Embryonic facial prominence (tissue), 1 donor: ENCODE measurements around the gene FAM83F.
A peak's percentile ranks its signal among the peaks of the same experiment; 100 is the strongest.

Experiments
- DNase-seq: peaks from one replicate; pipeline ENCODE4 v3.0.0-alpha.2; 2016; ENCODE audit errors: extremely low spot score

The FAM83F gene

GRCh38 chr22:40036126-40036525 is 41.4 kb downstream of the FAM83F start:
- DNase-seq: no peak

GRCh38 chr22:40036591-40037225 is 42.0 kb downstream of the FAM83F start:
- no peak for DNase-seq

DNA sequence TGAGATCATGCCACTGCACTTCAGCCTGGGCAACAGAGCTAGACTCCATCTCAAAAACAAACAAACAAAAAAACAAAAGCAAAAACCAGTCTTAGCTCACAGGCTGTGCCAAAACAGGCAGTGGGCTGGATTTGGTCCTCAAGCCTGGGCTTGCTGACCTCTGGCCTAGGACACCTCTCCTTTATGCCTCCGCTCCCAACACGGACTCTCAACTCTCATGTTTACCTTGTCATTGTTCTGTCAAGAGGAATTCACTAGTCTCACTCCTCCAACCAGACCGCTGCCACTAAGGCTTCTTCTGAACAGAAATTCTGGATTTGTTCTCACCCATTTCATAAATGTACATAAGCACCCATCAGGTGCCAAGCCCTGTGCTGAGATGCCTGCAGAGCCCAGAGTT is 42.6 kb downstream of the FAM83F start:
- no peak for DNase-seq

GRCh38 chr22:40039482-40040115 is 44.8 kb downstream of the FAM83F start:
- no peak for DNase-seq

- peak; percentile 66 for DNase-seq
Measured at GRCh38 chr22:40040927-40041326, 46.2 kb downstream of the FAM83F start.

- no peak for DNase-seq
Measured at GRCh38 chr22:40041366-40042137, 46.8 kb downstream of the FAM83F start.

- no peak for DNase-seq
Measured at GRCh38 chr22:40042312-40042711, 47.6 kb downstream of the FAM83F start.

GRCh38 chr22:40043081-40043480 is 48.3 kb downstream of the FAM83F start:
- DNase-seq: no peak

- DNase-seq: no peak
Measured at GRCh38 chr22:40043793-40044101, 49.0 kb downstream of the FAM83F start.

GRCh38 chr22:40044102-40044869 is 49.5 kb downstream of the FAM83F start:
- peak; percentile 98 for DNase-seq

DNA sequence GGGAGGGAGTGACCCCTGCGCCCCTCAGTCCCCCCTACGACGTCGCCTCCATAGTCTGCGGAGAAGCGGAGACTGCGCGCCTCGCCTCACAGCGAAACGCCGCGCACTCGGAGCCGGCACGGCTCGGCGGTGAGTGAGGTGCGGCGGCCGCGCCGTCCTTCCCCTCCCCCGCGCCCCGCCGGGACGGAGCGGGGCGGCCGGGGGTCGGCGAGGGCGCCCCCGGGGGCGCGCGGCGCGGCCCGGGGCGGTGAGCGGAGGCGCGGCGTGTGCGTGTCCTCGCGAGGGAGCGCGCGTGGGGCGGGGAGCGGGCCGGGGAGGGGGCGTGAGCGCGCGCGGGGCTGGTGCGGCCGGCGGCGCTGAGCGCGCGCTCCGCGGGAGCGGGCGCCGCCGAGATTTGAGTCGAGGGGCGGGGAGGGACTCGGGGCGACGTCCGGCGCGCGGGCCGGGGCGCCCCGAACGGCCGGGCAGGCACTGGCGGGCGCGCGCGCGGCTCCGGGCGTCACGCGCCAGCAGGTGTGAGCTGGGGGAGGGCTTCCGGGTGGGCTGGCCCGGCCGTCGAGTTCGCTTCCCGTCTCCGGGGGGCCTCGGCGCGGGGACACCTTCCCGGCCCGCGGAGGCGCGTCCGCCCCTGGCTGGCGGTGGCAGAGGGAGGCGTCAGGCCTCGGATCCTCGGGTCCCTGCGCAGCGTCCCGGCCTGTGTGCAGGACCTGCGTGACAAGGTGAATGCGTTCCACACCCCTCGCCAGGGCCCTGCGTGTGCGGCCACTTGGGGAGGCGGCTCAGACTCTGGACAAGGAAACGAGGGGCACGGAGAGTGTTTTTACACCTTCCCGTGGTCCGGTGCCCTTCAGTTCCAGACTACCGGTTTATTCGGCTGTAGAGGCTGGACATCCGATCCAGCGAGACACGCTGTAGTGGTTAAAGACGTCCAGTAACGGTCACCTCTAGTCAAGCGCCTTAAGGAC is 50.4 kb downstream of the FAM83F start:
- no peak for DNase-seq

- DNase-seq: no peak
Measured at GRCh38 chr22:40046126-40046525, 51.4 kb downstream of the FAM83F start.

DNA sequence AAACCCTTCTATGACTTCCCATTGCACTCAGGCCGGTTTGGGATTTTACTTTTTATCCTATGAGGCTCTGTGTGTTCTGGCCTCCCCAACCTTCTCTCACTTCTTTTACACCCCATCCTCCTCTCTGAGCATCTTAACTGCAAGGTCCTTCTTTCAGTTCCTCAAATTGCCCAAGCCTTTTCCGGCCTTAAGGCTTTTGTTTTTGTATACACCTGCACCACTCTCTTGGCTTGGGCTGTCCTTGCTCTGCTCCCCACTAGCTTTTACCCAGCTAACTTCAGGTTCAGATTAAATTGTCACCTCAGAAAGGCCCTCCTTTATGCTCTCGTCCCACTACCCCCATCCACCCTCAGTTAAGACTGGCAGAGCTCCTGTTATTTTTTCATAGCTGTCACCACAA is 55.5 kb downstream of the FAM83F start:
- no peak for DNase-seq

DNA sequence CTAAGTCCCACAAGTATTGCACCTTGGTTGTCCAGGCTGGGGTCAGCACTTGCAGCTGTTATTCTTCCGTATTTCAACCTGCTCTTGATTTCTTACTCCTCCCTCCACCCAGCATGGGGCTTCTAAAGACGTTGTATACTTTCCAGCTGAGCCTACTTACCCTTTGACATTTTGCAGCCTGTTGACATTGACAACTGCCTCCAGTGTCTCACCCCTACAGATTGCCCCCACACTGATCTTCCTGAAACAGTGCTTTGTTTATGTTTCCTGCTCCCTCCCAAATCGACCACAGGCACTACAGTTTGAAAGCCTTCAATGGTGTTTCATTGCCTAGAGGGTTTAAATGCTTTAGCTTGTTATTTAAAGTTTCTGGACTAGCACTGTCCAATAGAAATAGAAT is 56.6 kb downstream of the FAM83F start:
- DNase-seq: no peak

DNA sequence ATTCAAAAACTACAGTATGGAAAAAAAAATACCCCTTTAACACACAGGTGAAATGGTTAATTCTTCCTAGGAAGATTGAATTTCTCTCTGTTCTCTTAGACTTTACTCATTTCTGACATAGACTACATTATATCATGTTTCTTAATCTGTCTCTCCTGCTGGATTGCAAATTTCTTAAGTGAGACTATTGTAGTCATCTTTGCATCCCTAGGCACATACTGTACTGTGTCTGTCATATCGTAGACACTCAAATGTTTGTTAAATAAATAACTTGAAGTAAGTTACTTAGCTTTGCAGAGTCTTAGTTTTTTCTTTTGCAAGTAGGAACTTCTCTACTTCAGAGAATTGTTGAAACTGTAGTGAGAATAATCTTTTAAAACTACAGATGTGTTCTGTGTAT is 58.7 kb downstream of the FAM83F start:
- DNase-seq: no peak

GRCh38 chr22:40054486-40054885 is 59.7 kb downstream of the FAM83F start:
- no peak for DNase-seq

GRCh38 chr22:40055143-40055883 is 60.6 kb downstream of the FAM83F start:
- DNase-seq: no peak

DNA sequence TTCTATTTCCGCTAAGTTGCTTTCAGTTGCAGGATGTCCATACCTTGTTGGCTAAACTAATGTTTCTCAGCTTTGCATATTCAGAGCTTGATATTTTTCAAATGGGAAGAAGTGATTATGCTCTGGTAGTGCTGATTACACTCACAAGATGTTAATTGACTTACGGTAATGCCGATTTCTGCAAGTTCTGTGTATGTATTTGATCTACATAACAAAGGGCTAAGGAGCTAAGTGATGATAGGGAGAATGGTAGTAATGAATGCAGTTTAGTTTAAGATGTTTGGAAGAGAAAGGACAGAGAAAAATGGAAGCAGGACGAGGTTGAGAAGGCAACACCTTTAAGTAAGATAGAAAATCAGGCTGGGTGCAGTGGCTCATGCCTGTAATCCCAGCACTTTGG is 61.4 kb downstream of the FAM83F start:
- DNase-seq: no peak

DNA sequence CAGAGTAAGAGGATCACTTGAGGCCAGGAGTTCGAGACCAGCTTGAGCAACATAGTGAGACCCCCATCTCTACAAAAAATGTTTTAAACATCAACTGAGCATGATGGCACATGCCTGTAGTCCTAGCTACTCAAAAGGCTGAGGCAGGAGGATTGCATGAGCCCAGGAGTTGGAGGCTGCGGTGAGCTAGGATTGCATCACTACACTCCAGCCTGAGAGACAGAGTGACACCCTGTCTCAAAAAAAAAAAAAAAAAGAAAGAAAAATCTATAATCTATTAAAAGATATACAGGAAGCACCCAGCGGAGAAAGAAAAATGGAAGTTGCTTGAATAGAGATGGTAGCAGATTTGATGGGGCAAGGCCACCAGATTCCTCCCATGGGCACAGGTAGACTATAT is 61.8 kb downstream of the FAM83F start:
- DNase-seq: no peak

DNA sequence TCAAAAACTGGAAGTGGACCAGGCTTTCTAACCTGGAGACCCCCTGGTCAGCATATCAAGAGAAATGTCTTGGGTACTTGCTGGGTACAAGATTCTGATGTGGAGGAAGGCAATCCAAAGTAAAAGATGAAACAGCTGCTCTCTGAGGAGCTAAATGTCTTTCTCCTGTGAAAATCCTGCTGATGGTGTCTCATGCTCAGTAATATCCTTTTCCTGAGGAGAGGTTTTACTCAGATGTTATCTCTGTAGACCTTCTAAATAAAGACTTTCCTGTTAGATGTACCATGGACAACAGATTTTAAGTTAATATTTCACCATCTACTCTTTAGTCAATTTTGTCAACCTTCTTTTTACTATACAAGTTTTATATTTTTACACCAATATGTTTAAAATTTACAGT is 62.9 kb downstream of the FAM83F start:
- DNase-seq: no peak

DNA sequence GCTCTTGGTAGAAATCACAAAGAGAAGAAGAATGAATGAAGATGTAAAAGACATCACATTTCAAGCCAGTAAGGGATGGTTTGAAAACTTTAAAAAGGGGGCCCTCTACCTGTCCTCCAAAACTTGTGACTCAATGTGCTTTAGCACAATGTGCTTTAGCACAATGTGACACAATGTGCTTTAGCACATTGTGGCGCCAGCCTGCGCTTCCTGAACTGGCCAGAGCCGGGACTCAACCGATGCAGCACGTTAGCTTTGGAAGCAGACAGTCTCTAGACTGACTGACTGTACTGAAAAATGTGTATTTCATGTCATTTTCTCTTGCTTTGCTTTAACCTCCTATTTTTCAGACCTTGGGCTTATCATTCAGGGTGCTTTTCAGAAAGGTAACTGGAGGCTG is 63.5 kb downstream of the FAM83F start:
- DNase-seq: no peak
